K562 (cell line): Measurements from ENCODE around the gene CMIP. TPM values are rescaled to one million over a fixed set of nuclear protein-coding genes. Genes with fewer than 3 reads are reported as not detected.

Experiments
- ATAC-seq: fragments of 200-7000 bp; cut with Tn5 transposase; 3 replicates; pipeline ENCODE4 v1.9.1; 2020; ENCODE audit warnings: moderate library complexity
- BruUV-seq: library from RNA; stranded (reverse); fragments of 400-500 nt; replicated peaks from 2 replicates; lab custom pipeline; 2021; lab: Mats Ljungman, UMichigan
- CTCF ChIA-PET: fragments of 300-600 bp; formaldehyde crosslinking; extraction: SDS; loops from one replicate; lab custom pipeline; 2021; ENCODE audit warnings: low intra/inter-chr PET ratio; lab: Yijun Ruan, JAX
- POLR2A ChIA-PET: fragments of 300-600, 350-650 bp; sonication (Branson Sonifier 250); formaldehyde crosslinking; extraction: SDS; loops from one replicate; lab custom pipeline; 2021; ENCODE audit warnings: antibody characterized with exemption, inconsistent platforms; lab: Yijun Ruan, JAX
- DNase-seq, 4 experiments: peaks; one replicate each; pipeline versions ENCODE4 v3.0.0 to v3.0.0-alpha.2; 2011 to 2018; ENCODE audit warnings: low spot score in 3 of 4, mixed read lengths in 3 of 4; ENCODE audit errors: extremely low read depth in 1 of 4
- FAIRE-seq: peaks from 2 replicates; lab custom pipeline; 2011; peaks lifted over from hg19 to GRCh38; lab: Jason Lieb, UNC
- H2AFZ ChIP-seq: 2 replicates; pipeline ENCODE4 v1.6.0; 2011; ENCODE audit warnings: low read depth, low read length, control low read depth, inconsistent platforms
- H3K27ac ChIP-seq: fragments of 200-600 bp; 3 replicates; pipeline ENCODE4 v1.8.0; 2011; ENCODE audit warnings: low read depth, mild to moderate bottlenecking, control low read depth, inconsistent platforms, low read length, moderate library complexity, mixed read lengths; ENCODE audit errors: extremely low read depth
- H3K27me3 ChIP-seq, 2 experiments: fragments of 300-600 bp in 1 of 2; 2 replicates in 1 of 2; 3 replicates in 1 of 2; pipeline versions ENCODE4 v1.6.0 to v1.8.0; 2011; ENCODE audit warnings: inconsistent platforms in 2 of 2, low read length in 2 of 2, mild to moderate bottlenecking in 1 of 2, mixed read lengths in 1 of 2, moderate library complexity in 1 of 2; ENCODE audit not compliant: control insufficient read depth in 2 of 2, insufficient read depth in 2 of 2
- H3K36me3 ChIP-seq: fragments of 300-600 bp; 3 replicates; pipeline ENCODE4 v1.8.0; 2011; ENCODE audit warnings: mild to moderate bottlenecking, low read length, inconsistent platforms; ENCODE audit not compliant: control insufficient read depth, insufficient read depth
- H3K4me1 ChIP-seq, 2 experiments: fragments of 200-600 bp in 1 of 2; replicated peaks in 1 of 2; 2 replicates in 1 of 2; 3 replicates in 1 of 2; pipeline versions ENCODE4 v1.5.1 to v1.8.0; 2011; ENCODE audit warnings: inconsistent platforms in 2 of 2, low read length in 2 of 2, mild to moderate bottlenecking in 1 of 2, mixed read lengths in 1 of 2, moderate library complexity in 1 of 2; ENCODE audit not compliant: control insufficient read depth in 2 of 2, insufficient read depth in 2 of 2
- H3K4me2 ChIP-seq: 2 replicates; pipeline ENCODE4 v1.6.1; 2011; ENCODE audit warnings: low read length, control low read depth, inconsistent platforms, mixed read lengths; ENCODE audit not compliant: insufficient read depth
- H3K4me3 ChIP-seq: fragments of 200-600 bp; sonication (generic), shearing (Covaris generic); 2 replicates; pipeline ENCODE4 v1.5.1; 2016; ENCODE audit warnings: control low read depth, inconsistent platforms
- H3K79me2 ChIP-seq: fragments of 200-600 bp; 3 replicates; pipeline ENCODE4 v1.8.0; 2011; ENCODE audit warnings: low read length, inconsistent platforms; ENCODE audit not compliant: control insufficient read depth, insufficient read depth
- H3K9ac ChIP-seq, 2 experiments: 2 replicates each; pipeline versions ENCODE4 v1.6.0 to v1.6.1; 2011; ENCODE audit warnings: low read depth in 2 of 2, low read length in 2 of 2, control low read depth in 1 of 2, inconsistent platforms in 1 of 2, mild to moderate bottlenecking in 1 of 2, mixed read lengths in 1 of 2; ENCODE audit not compliant: insufficient read depth in 1 of 2
- H3K9me1 ChIP-seq: one replicate; pipeline ENCODE4 v1.6.0; 2011; ENCODE audit warnings: inconsistent platforms, mild to moderate bottlenecking, low read length, moderate library complexity; ENCODE audit not compliant: control insufficient read depth, insufficient read depth
- H3K9me3 ChIP-seq: replicated peaks from 2 replicates; pipeline ENCODE4 v1.5.1; 2011; ENCODE audit warnings: low read depth, low read length, inconsistent platforms; ENCODE audit not compliant: control insufficient read depth, insufficient read depth
- H4K20me1 ChIP-seq: replicated peaks from 2 replicates; pipeline ENCODE4 v1.6.1; 2011; ENCODE audit warnings: low read length, inconsistent platforms, mixed read lengths; ENCODE audit not compliant: control insufficient read depth, insufficient read depth
- CEBPB ChIP-seq: fragments of 450-650 bp; IDR thresholded peaks from 2 replicates; pipeline ENCODE4 v1.6.1; 2016; ENCODE audit warnings: missing genetic modification characterization, missing compliant biosample characterization
- CEBPG ChIP-seq, 3 experiments: fragments of 200-800 bp in 1 of 3; sonication (Bioruptor generic) in 1 of 3; sonication (generic) in 1 of 3; formaldehyde crosslinking in 1 of 3; IDR thresholded peaks in 2 of 3; conservative IDR thresholded peaks in 1 of 3; 2 replicates each; pipeline versions ENCODE4 v1.6.1 to v1.8.0; 2016 to 2022; ENCODE audit warnings: missing compliant biosample characterization in 2 of 3, missing genetic modification characterization in 2 of 3, mild to moderate bottlenecking in 1 of 3, missing genetic modification reagents in 1 of 3
- SRSF3 ChIP-seq: fragments of 200-400 bp; formaldehyde crosslinking; IDR thresholded peaks from 2 replicates; pipeline ENCODE4 v1.6.1; 2016; ENCODE audit warnings: mild to moderate bottlenecking, low read length, moderate library complexity; ENCODE audit not compliant: insufficient read depth
- ZNF24 ChIP-seq: fragments of 450-650 bp; IDR thresholded peaks from 2 replicates; pipeline ENCODE4 v1.6.1; 2016
- ZNF551 ChIP-seq: fragments of 250-450 bp; sonication (Bioruptor Pico); IDR thresholded peaks from 2 replicates; pipeline ENCODE4 v1.5.0; 2021; ENCODE audit warnings: mild to moderate bottlenecking, moderate library complexity
- ZSCAN32 ChIP-seq: fragments of 450-650 bp; formaldehyde crosslinking; IDR thresholded peaks from 2 replicates; pipeline ENCODE4 v1.4.0; 2020; ENCODE audit warnings: mild to moderate bottlenecking, moderate library complexity
- WGBS: fragments of 100-300 bp; shearing (Covaris generic); methylation state at CpG from one replicate; pipeline ENCODE4 v1.1.6; 2016; ENCODE audit warnings: low coverage, mixed read lengths; ENCODE audit not compliant: insufficient coverage; ENCODE audit errors: missing lambda C conversion rate; 5-methylcytosine and 5-hydroxymethylcytosine counted together
- in situ Hi-C: fragments of 300-500 bp; cut with MboI; formaldehyde crosslinking; loops from 4 replicates; pipeline ENCODE4 v1.15.0; 2018; ENCODE audit warnings: inconsistent platforms, mixed read lengths
- intact Hi-C: fragments of 100-400 bp; cut with micrococcal nuclease; formaldehyde crosslinking; loops from 2 replicates; pipeline ENCODE4 v1.14.2; 2022
- polyA plus RNA-seq, 8 experiments: library from polyadenylated mRNA; depleted of rRNA in 4 of 8; stranded (reverse) in 5 of 8; unstranded in 3 of 8; fragments of >200 nt; fragmentation: Nextera tagmentation in 2 of 8; fragmentation: Illumina TruSeq in 1 of 8; extraction: Ambion mirVana in 2 of 8; extraction: Trizol in 1 of 8; gene quantifications; 2 replicates each; pipeline versions ENCODE4 v1.2.1 to v1.2.3, GENCODE V29; 2011 to 2014; ENCODE audit warnings: inconsistent platforms in 1 of 8, missing spikeins in 1 of 8
- total RNA-seq, 7 experiments: library from RNA; depleted of rRNA in 6 of 7; stranded (reverse); fragments of >200 nt in 6 of 7; fragmentation: Illumina TruSeq in 2 of 7; extraction: Trizol in 2 of 7; gene quantifications; 2 replicates each; pipeline versions ENCODE4 v1.2.1 to v1.2.3, GENCODE V29; 2011 to 2021; ENCODE audit warnings: low replicate concordance in 1 of 7
- TF ChIP-seq, protein P1 (sequence below), 2 experiments: fragments of 450-650 bp in 1 of 2; sonication (generic) in 1 of 2; formaldehyde crosslinking in 1 of 2; IDR thresholded peaks in 1 of 2; conservative IDR thresholded peaks in 1 of 2; 2 replicates each; pipeline versions ENCODE4 v1.6.1 to v1.8.1; 2016 to 2023; ENCODE audit warnings: mild to moderate bottlenecking in 2 of 2, moderate library complexity in 2 of 2, inconsistent platforms in 1 of 2, missing genetic modification reagents in 1 of 2

CMIP gene
- total and polyA plus RNA-seq, 9 of the 15 experiments (the other 6 are each of a cell fraction or from before 2014, with no cell fraction given), result 0.94 to 82.5 (median 10.3) TPM

GRCh38 chr16:81464279-81464678 is 19.7 kb downstream of the CMIP start:
- 87% methylated on average over 5 of the region's 5 CpGs for WGBS
- ChIA-PET CTCF (no interaction called here), POLR2A (interaction anchor here (0.7 to 1.1 kb wide), 3 partner anchors 11 to 31 kb away, joined by 3 to 6 read pairs (median 3); no protein-coding TSS in a partner anchor)
- FAIRE-seq (no peak), DNase-seq (no peak), ATAC-seq (no peak)
- Histone ChIP-seq H3K9ac (no peak overlapping the region), H2AFZ (no peak overlapping the region), H3K27ac (no peak overlapping the region), H3K9me3 (no peaks in the 10 kb centered on the region), H3K9me1 (no peaks in the 10 kb centered on the region), H3K4me2 (no peak overlapping the region), H3K79me2 (peaks cover 99% of the 10 kb centered on the region), H3K27me3 (no peaks in the 10 kb centered on the region), H3K4me1 (peaks cover 22 to 25% of the 10 kb centered on the region in 2 experiments), H3K4me3 (no peak overlapping the region), H4K20me1 (peaks cover 15% of the 10 kb centered on the region; the same call in 1 of the 2 replicates), H3K36me3 (peaks cover 30% of the 10 kb centered on the region; the same call in 2 of the 3 replicates)
- intact Hi-C loops (no loop called here), in situ Hi-C loops (no loop called here)
- TF ChIP-seq CEBPG (CRISPR knock-in tag; IDR thresholded peaks at IDR 0.05), result peak; percentile 36; the same call in 1 of the 2 replicates
- TF ChIP-seq CEBPG (tag; conservative IDR thresholded peaks at IDR 0.05 in 1 of 2, IDR thresholded peaks at IDR 0.05 in 1 of 2), result peak; percentile 34 to 47; a peak in 1 of 4 replicates
- TF ChIP-seq CEBPB (tag), result 0 out of 2 replicates have a peak, but pooled peaks have one; percentile 22
- TF ChIP-seq, protein P1, sequence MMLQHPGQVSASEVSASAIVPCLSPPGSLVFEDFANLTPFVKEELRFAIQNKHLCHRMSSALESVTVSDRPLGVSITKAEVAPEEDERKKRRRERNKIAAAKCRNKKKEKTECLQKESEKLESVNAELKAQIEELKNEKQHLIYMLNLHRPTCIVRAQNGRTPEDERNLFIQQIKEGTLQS (IDR thresholded peaks at IDR 0.05), result peak; percentile 83
- TF ChIP-seq, protein P1 (CRISPR knock-in tag; conservative IDR thresholded peaks at IDR 0.05), result no peak
- peak; percentile 98 for TF ChIP-seq ZNF24
- no peak for TF ChIP-seq ZNF551 (CRISPR knock-in tag)
- TF ChIP-seq ZSCAN32, result 0 out of 2 replicates have a peak, but pooled peaks have one; percentile 16
- TF ChIP-seq SRSF3, result no peak
- BruUV-seq, result no TSS peak
